ENCODE measurements around the gene ERI2.
"Not testable (repeated sequence)": the region's sequence is repeated elsewhere in the genome, so short reads cannot be mapped to it uniquely, and the experiment has no call there.

ERI2 gene

GRCh38 chr16:20807862-20808261 is 1.6 kb upstream of the ERI2 start:
- Histone ChIP-seq H3K4me1 (ENCODE audit: control extremely low read depth in 1 of 4, control insufficient read depth in 4 of 4, insufficient read depth in 4 of 4, low read length in 3 of 4) (peaks cover 0 to 58% (median 45%) of the 10 kb centered on the region in 4 experiments), H3K27me3 (replicated peaks in 2 of 5; ENCODE audit: control insufficient read depth in 4 of 5, insufficient read depth in 5 of 5, low read length in 4 of 5) (no peaks in the 10 kb centered on the region), H3K27ac (ENCODE audit: insufficient read depth in 1 of 2, low read depth in 1 of 2, low read length in 2 of 2, poor library complexity in 1 of 2, severe bottlenecking in 2 of 2) (peak overlapping the region in 1 of 2 experiments; percentile 93), H3K4me3 (ENCODE audit: control insufficient read depth in 1 of 7, extremely low read depth in 1 of 7, insufficient read depth in 4 of 7, low read depth in 2 of 7, low read length in 6 of 7) (peak overlapping the region in 5 of 7 experiments; percentile 8 to 97 (median 92)), H3K9me3 (ENCODE audit: control extremely low read depth in 1 of 5, control insufficient read depth in 4 of 5, insufficient read depth in 2 of 5, low read depth in 1 of 5, low read length in 4 of 5) (no peaks in the 10 kb centered on the region), H3K36me3 (ENCODE audit: control insufficient read depth in 4 of 4, insufficient read depth in 4 of 4, low read length in 3 of 4) (peaks cover 0 to 15% (median 0%) of the 10 kb centered on the region in 4 experiments)
- WGBS (ENCODE audit: insufficient coverage), result 94% methylated on average over 9 of the region's 11 CpGs
- no peak for DNase-seq
- ChIA-PET POLR2A (no interaction called here), CTCF (interaction anchor here (1.0 to 3.4 kb wide), 3 partner anchors 18 to 277 kb away, joined by 3 to 13 read pairs (median 4); no protein-coding TSS in a partner anchor)

GRCh38 chr16:20805684-20806167 is 546 bp downstream of the ERI2 start:
- CTCF ChIA-PET, result interaction anchor here (1.0 to 3.4 kb wide), 8 partner anchors 10 to 106 kb away, joined by 3 to 13 read pairs (median 4); no protein-coding TSS in a partner anchor
- H3K27me3 ChIP-seq (replicated peaks in 2 of 5; ENCODE audit: control insufficient read depth in 4 of 5, insufficient read depth in 5 of 5, low read length in 4 of 5); DNase-seq; H3K9me3 ChIP-seq (ENCODE audit: control extremely low read depth in 1 of 5, control insufficient read depth in 4 of 5, insufficient read depth in 2 of 5, low read depth in 1 of 5, low read length in 4 of 5); H3K36me3 ChIP-seq (ENCODE audit: control insufficient read depth in 4 of 4, insufficient read depth in 4 of 4, low read length in 3 of 4); POLR2A ChIA-PET: not testable (repeated sequence)
- WGBS (ENCODE audit: insufficient coverage), result 18% methylated on average over 6 of the region's 12 CpGs
- peak overlapping the region; percentile 81 to 97 (median 86) for H3K4me3 ChIP-seq (ENCODE audit: control insufficient read depth in 1 of 7, extremely low read depth in 1 of 7, insufficient read depth in 4 of 7, low read depth in 2 of 7, low read length in 6 of 7)
- peaks cover 0 to 50% (median 41%) of the 10 kb centered on the region in 4 experiments for H3K4me1 ChIP-seq (ENCODE audit: control extremely low read depth in 1 of 4, control insufficient read depth in 4 of 4, insufficient read depth in 4 of 4, low read length in 3 of 4)
- peak overlapping the region in 1 of 2 experiments; percentile 93 for H3K27ac ChIP-seq (ENCODE audit: insufficient read depth in 1 of 2, low read depth in 1 of 2, low read length in 2 of 2, poor library complexity in 1 of 2, severe bottlenecking in 2 of 2)

GRCh38 chr16:20803561-20804214 is 2.6 kb downstream of the ERI2 start:
- H3K27me3 ChIP-seq (replicated peaks in 2 of 5; ENCODE audit: control insufficient read depth in 4 of 5, insufficient read depth in 5 of 5, low read length in 4 of 5), result no peaks in the 10 kb centered on the region
- H3K4me3 ChIP-seq (ENCODE audit: control insufficient read depth in 1 of 7, extremely low read depth in 1 of 7, insufficient read depth in 4 of 7, low read depth in 2 of 7, low read length in 6 of 7), result no peak overlapping the region
- H3K36me3 ChIP-seq (ENCODE audit: control insufficient read depth in 4 of 4, insufficient read depth in 4 of 4, low read length in 3 of 4), result peaks cover 0 to 17% (median 2%) of the 10 kb centered on the region in 4 experiments
- CTCF ChIA-PET, result interaction anchor here (1.0 to 1.7 kb wide), 3 partner anchors 11 to 47 kb away, joined by 3 to 9 read pairs (median 3); no protein-coding TSS in a partner anchor
- H3K27ac ChIP-seq (ENCODE audit: insufficient read depth in 1 of 2, low read depth in 1 of 2, low read length in 2 of 2, poor library complexity in 1 of 2, severe bottlenecking in 2 of 2), result no peak overlapping the region
- DNase-seq, result no peak
- peaks cover 0 to 47% (median 32%) of the 10 kb centered on the region in 4 experiments for H3K4me1 ChIP-seq (ENCODE audit: control extremely low read depth in 1 of 4, control insufficient read depth in 4 of 4, insufficient read depth in 4 of 4, low read length in 3 of 4)
- H3K9me3 ChIP-seq (ENCODE audit: control extremely low read depth in 1 of 5, control insufficient read depth in 4 of 5, insufficient read depth in 2 of 5, low read depth in 1 of 5, low read length in 4 of 5), result no peaks in the 10 kb centered on the region
- WGBS (ENCODE audit: insufficient coverage), result 97% methylated on average over 7 of the region's 7 CpGs
- POLR2A ChIA-PET, result no interaction called here

DNA sequence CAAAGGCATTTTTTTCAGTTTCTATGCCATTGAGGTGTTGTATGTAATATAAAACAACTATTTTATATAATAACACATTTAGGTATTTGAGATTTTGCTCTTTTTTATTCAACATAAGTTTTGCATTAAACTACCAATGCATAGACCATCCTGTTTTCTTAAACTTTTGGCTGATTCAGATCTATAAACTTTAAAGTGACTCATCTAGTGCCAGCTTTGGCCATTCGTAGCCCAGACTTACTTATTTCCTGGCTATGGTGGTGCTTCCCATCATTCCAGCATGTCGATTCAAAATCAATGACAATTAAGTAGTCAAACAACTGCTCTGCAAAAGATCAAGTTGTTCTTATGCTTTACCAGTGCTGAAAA is 3.1 kb downstream of the ERI2 start:
- H3K9me3 ChIP-seq (ENCODE audit: control extremely low read depth in 1 of 5, control insufficient read depth in 4 of 5, insufficient read depth in 2 of 5, low read depth in 1 of 5, low read length in 4 of 5), result no peaks in the 10 kb centered on the region
- CTCF ChIA-PET, result no interaction called here
- POLR2A ChIA-PET, result no interaction called here
- no peak overlapping the region for H3K4me3 ChIP-seq (ENCODE audit: control insufficient read depth in 1 of 7, extremely low read depth in 1 of 7, insufficient read depth in 4 of 7, low read depth in 2 of 7, low read length in 6 of 7)
- H3K27ac ChIP-seq (ENCODE audit: insufficient read depth in 1 of 2, low read depth in 1 of 2, low read length in 2 of 2, poor library complexity in 1 of 2, severe bottlenecking in 2 of 2), result no peak overlapping the region
- H3K36me3 ChIP-seq (ENCODE audit: control insufficient read depth in 4 of 4, insufficient read depth in 4 of 4, low read length in 3 of 4), result peaks cover 2 to 22% (median 3%) of the 10 kb centered on the region in 4 experiments
- no peaks in the 10 kb centered on the region for H3K27me3 ChIP-seq (replicated peaks in 2 of 5; ENCODE audit: control insufficient read depth in 4 of 5, insufficient read depth in 5 of 5, low read length in 4 of 5)
- 100% methylated on average over 2 of the region's 2 CpGs for WGBS (ENCODE audit: insufficient coverage)
- DNase-seq, result no peak
- H3K4me1 ChIP-seq (ENCODE audit: control extremely low read depth in 1 of 4, control insufficient read depth in 4 of 4, insufficient read depth in 4 of 4, low read length in 3 of 4), result peaks cover 0 to 47% (median 28%) of the 10 kb centered on the region in 4 experiments

DNA sequence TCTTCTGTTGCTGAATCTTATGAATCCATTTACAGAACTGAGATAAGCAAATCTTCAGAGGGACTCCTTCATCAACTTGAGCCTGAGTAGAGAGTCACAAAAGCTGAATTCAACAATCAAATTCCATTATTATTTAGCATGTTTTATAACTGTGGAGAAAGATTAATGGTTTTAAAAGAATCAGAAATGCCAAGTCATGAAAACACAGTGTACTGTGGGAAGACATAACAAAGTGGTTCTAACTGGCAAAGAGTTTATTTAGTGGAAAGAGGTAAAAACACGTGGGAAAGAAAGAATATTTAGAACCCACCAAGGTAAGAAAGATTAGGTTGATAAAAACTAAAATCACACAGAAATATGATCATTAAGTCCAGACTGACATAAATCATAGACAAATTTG is 5.0 kb downstream of the ERI2 start:
- peak in 1 of 3 donors; percentile 33 for DNase-seq
- WGBS (ENCODE audit: insufficient coverage), result no CpG with 5 or more reads among the region's 1 CpG
- Histone ChIP-seq H3K27ac (ENCODE audit: insufficient read depth in 1 of 2, low read depth in 1 of 2, low read length in 2 of 2, poor library complexity in 1 of 2, severe bottlenecking in 2 of 2) (peak overlapping the region in 1 of 2 experiments; percentile 35), H3K4me3 (ENCODE audit: control insufficient read depth in 1 of 7, extremely low read depth in 1 of 7, insufficient read depth in 4 of 7, low read depth in 2 of 7, low read length in 6 of 7) (no peak overlapping the region), H3K9me3 (ENCODE audit: control extremely low read depth in 1 of 5, control insufficient read depth in 4 of 5, insufficient read depth in 2 of 5, low read depth in 1 of 5, low read length in 4 of 5) (no peaks in the 10 kb centered on the region), H3K27me3 (replicated peaks in 2 of 5; ENCODE audit: control insufficient read depth in 4 of 5, insufficient read depth in 5 of 5, low read length in 4 of 5) (no peaks in the 10 kb centered on the region), H3K36me3 (ENCODE audit: control insufficient read depth in 4 of 4, insufficient read depth in 4 of 4, low read length in 3 of 4) (peaks cover 4 to 30% (median 5%) of the 10 kb centered on the region in 4 experiments), H3K4me1 (ENCODE audit: control extremely low read depth in 1 of 4, control insufficient read depth in 4 of 4, insufficient read depth in 4 of 4, low read length in 3 of 4) (peaks cover 0 to 33% (median 16%) of the 10 kb centered on the region in 4 experiments)
- ChIA-PET CTCF (interaction anchor here (1.5 to 1.6 kb wide), 2 partner anchors 54 to 301 kb away, joined by 3 to 4 read pairs; no protein-coding TSS in a partner anchor), POLR2A (no interaction called here)

DNA sequence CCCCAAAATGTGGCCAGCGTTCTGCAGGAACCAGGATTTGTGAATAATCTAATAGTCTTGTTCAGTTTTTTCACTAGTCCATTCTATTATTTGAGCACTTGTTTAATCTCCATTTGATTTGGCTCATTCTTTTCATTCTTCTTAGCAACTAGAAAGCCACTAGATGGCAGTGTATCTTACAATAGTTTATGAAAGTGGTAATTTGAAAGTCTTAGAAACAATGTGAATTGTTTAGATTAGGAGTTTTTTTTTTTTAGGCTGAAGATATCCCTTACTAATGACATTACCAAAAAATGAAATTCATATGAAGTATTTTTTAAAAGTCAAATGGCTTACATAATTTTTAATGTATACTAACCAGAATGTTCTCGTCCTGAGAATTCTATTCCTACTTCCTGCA is 6.7 kb downstream of the ERI2 start:
- H3K27ac ChIP-seq (ENCODE audit: insufficient read depth in 1 of 2, low read depth in 1 of 2, low read length in 2 of 2, poor library complexity in 1 of 2, severe bottlenecking in 2 of 2), result no peak overlapping the region
- ChIA-PET CTCF (interaction anchor here (1.0 to 2.4 kb wide), 9 partner anchors 12 to 284 kb away, joined by 3 to 8 read pairs (median 4); no protein-coding TSS in a partner anchor), POLR2A (no interaction called here)
- H3K27me3 ChIP-seq (replicated peaks in 2 of 5; ENCODE audit: control insufficient read depth in 4 of 5, insufficient read depth in 5 of 5, low read length in 4 of 5), result no peaks in the 10 kb centered on the region
- H3K36me3 ChIP-seq (ENCODE audit: control insufficient read depth in 4 of 4, insufficient read depth in 4 of 4, low read length in 3 of 4), result peaks cover 6 to 38% (median 10%) of the 10 kb centered on the region in 4 experiments
- no peaks in the 10 kb centered on the region for H3K9me3 ChIP-seq (ENCODE audit: control extremely low read depth in 1 of 5, control insufficient read depth in 4 of 5, insufficient read depth in 2 of 5, low read depth in 1 of 5, low read length in 4 of 5)
- peaks cover 0 to 24% (median 7%) of the 10 kb centered on the region in 4 experiments for H3K4me1 ChIP-seq (ENCODE audit: control extremely low read depth in 1 of 4, control insufficient read depth in 4 of 4, insufficient read depth in 4 of 4, low read length in 3 of 4)
- H3K4me3 ChIP-seq (ENCODE audit: control insufficient read depth in 1 of 7, extremely low read depth in 1 of 7, insufficient read depth in 4 of 7, low read depth in 2 of 7, low read length in 6 of 7), result no peak overlapping the region
- DNase-seq, result peak; percentile 31 to 67 (median 52)
- no CpG with 5 or more reads among the region's 2 CpGs for WGBS (ENCODE audit: insufficient coverage)

GRCh38 chr16:20798364-20798763 is 7.9 kb downstream of the ERI2 start:
- H3K27me3 ChIP-seq (replicated peaks in 2 of 5; ENCODE audit: control insufficient read depth in 4 of 5, insufficient read depth in 5 of 5, low read length in 4 of 5), result no peaks in the 10 kb centered on the region
- ChIA-PET CTCF (interaction anchor here (0.6 to 2.4 kb wide), 6 partner anchors 11 to 286 kb away, joined by 3 to 8 read pairs (median 5); no protein-coding TSS in a partner anchor), POLR2A (no interaction called here)
- no peak overlapping the region for H3K27ac ChIP-seq (ENCODE audit: insufficient read depth in 1 of 2, low read depth in 1 of 2, low read length in 2 of 2, poor library complexity in 1 of 2, severe bottlenecking in 2 of 2)
- H3K4me3 ChIP-seq (ENCODE audit: control insufficient read depth in 1 of 7, extremely low read depth in 1 of 7, insufficient read depth in 4 of 7, low read depth in 2 of 7, low read length in 6 of 7), result no peak overlapping the region
- H3K4me1 ChIP-seq (ENCODE audit: control extremely low read depth in 1 of 4, control insufficient read depth in 4 of 4, insufficient read depth in 4 of 4, low read length in 3 of 4), result peaks cover 0 to 24% (median 2%) of the 10 kb centered on the region in 4 experiments
- H3K36me3 ChIP-seq (ENCODE audit: control insufficient read depth in 4 of 4, insufficient read depth in 4 of 4, low read length in 3 of 4), result peaks cover 6 to 37% (median 16%) of the 10 kb centered on the region in 4 experiments
- peak in 2 of 3 donors; percentile 38 for DNase-seq
- H3K9me3 ChIP-seq (ENCODE audit: control extremely low read depth in 1 of 5, control insufficient read depth in 4 of 5, insufficient read depth in 2 of 5, low read depth in 1 of 5, low read length in 4 of 5), result no peaks in the 10 kb centered on the region
- WGBS (ENCODE audit: insufficient coverage), result 0% methylated on average over 2 of the region's 2 CpGs

Measured in common myeloid progenitor, CD34-positive (primary cell).